Measurements from ENCODE around the gene GXYLT1.
A peak's percentile ranks its signal among the peaks of the same experiment; 100 is the strongest.
"Not testable (repeated sequence)": the region's sequence is repeated elsewhere in the genome, so short reads cannot be mapped to it uniquely, and the experiment has no call there.

The GXYLT1 gene

GRCh38 chr12:42145197-42145549 is 499 bp upstream of the GXYLT1 start:
- DNase-seq, result no peak

DNA sequence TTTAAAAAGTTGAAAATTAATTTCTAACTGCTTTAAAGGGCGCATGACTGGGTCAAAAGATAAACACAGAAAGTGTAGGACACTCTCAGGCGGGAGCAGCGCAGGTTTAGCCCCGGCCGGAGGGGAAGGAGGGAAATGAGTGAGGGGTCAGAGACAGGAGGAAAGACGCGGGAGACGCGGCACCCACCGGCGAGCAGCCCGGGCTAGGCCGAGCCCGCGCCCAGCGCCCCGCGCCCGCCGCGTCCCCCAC is 591 bp downstream of the GXYLT1 start:
- DNase-seq, result peak in 3 of 51 donors; percentile 26 to 36 (median 32)

DNA sequence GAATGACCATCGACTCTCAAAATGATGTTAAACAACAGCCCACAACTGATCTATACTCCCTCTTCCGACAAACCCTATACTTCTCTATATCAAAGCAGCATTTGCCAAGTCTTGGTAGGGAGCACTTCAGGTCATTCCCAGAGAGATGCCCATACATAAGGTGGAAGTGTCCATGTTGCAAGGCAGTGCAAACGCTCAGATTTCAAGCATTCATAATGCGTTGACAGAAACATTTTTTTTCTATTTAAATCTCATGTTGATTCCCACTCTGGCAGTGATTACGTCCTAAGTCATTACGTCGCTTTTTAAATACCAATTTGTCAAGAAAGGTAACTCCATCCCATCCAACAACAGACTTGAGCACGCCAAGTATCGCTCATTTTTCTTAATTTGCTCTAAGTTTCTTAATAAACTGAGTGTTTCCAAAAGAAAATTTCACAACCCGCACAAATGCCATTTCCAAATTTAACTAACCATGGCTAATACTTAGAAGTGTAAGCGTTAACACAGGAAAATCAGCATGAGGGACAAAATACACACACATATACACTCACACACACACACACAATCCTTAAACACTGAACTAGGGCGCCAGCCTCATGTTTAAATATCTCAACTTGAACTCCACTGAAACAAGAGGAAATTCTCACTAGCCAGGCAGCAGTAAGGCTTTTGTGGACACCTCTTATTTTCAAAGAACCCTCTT is 1.1 kb downstream of the GXYLT1 start:
- DNase-seq, result peak in 1 of 51 donors; percentile 32

DNA sequence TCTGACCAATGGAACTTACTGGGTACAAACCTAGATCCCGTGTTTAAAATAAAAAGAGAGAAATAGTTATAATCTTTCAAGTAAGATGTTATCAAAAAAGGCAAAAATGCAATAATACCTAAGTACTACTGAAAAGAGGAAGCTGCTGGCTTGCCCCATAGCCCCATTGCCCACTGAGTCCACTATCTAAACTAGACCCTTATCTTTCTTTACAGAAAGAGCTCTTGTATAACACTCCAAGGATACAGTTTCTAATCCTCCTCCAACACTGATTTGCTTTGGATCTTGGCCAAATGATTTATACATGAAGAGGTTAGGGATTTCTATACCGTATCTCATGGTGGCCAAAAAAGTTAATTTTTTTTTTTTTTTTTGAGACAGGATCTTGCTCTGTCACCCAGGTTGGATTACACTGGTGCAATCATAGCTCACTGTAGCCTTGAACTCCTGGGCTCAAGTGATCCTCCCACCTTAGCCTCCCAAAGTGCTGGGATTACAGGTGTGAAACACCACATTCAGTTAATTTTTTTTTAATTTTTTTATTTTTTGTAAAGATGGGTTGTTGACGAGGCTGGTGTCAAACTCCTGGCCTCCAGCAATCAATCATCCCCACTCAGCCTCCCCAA is 2.6 kb downstream of the GXYLT1 start:
- DNase-seq, result no peak

DNA sequence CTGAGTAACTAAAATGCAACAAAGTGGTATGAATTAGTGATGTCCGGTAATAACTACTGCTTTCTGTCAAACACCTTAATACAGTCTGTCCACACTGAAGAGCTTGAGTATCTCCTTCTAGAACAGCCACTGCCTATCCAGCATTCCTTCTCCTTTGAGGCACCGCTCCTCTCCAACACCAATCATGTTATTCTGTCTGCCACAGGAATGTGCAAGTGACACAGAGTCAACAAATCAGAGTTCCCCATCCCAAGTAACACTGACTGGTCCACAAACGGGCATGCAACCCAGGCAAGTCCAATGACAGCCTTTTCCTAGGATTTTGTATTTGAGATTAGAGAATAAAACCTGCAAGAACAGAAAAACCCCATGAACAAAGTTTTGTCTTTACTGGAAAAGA is 3.8 kb downstream of the GXYLT1 start:
- DNase-seq, result no peak

GRCh38 chr12:42135259-42135814 is 9.3 kb downstream of the GXYLT1 start:
- DNase-seq, result no peak

DNA sequence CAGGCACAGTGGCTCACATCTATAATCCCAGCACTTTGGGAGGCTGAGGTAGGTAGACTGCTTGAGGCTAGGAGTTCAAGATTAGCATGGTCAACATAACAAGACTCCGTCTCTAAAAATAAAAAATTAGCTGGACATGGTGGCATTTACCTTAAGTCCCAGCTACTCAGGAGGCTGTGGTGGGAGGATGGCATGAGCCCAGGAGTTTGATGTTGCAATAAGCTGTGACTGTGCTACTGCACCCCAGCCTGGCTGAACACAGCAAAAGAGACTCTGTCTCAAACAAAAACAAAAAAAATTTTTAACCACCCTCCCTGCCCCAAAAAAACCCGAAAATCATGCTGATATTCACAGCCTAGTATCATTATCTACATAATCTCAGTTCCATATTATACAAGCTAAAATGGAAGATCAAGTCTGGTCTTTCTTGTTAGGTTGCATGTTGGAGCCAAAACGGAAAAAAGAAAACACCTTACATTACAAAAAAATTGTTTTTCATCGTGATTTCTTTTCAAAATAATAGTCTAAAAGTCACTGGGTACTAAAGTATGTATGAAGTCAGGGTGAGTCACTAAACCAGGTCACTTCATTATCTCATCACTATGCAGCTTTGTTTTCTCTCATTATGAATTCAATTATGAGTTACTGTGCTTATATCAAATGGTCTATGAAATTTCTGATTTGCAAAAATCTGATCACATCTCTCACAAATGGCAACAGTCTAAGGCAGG is 13.8 kb downstream of the GXYLT1 start:
- peak in 1 of 51 donors; percentile 1 for DNase-seq

- peak in 11 of 51 donors; percentile 1 to 45 (median 20) for DNase-seq
Observed at GRCh38 chr12:42129595-42130204, 15.0 kb downstream of the GXYLT1 start.

GRCh38 chr12:42128888-42129287 is 15.8 kb downstream of the GXYLT1 start:
- no peak for DNase-seq

DNA sequence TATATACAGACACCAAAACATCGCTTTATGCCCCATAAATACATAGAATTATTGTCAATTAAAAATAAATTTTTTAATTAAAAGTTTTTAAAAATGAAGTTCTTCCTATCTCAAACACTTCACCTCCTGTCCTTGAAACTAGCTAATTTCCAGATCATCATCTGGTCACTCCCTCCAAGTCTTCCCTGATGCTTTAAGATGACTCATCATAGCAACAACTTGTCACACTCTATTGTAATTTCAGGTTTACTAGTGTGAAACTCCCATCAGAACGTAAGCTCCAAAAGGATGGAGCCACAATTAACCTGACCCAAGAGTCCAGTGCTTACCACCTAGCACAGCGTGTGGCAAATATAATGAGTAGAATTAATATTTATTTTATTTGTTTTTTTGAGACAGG is 16.3 kb downstream of the GXYLT1 start:
- DNase-seq, result no peak

DNA sequence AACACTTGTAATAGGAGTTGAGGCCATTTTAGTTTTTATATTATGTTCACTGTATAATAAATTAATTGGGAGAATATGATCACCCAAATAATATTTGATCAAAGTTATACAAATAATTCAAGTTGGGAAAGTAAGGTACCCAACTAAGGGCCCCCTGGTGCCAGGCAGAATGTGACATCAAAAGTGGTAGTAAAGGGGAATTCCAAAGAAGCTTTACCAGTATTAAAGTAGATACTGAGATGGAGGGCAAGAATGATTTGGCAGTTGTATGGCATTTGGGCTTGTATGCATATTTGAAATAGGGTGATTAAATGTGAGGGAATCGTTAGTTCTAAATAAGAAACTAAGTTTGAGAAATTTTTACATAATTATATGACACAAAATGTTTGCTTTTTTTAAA is 17.7 kb downstream of the GXYLT1 start:
- no peak for DNase-seq

DNA sequence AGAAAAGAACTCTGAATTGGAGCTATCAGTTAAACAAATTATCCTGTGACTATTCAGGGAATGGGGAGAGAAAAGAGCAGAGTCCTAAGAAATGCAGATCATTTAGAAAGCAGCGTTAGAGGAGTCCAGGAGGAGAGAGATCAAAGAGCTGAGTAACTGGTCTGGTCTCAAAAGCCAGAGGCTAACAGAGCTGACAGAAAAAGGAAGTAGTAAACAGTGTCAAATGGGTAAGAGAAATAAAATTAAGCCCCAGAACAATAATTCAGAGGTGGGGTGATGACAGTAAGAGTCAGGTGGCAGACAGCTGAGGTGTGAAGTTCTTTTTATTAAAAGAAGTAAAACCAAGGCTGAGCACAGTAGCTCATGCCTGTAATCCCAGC is 19.3 kb downstream of the GXYLT1 start:
- no peak for DNase-seq

DNA sequence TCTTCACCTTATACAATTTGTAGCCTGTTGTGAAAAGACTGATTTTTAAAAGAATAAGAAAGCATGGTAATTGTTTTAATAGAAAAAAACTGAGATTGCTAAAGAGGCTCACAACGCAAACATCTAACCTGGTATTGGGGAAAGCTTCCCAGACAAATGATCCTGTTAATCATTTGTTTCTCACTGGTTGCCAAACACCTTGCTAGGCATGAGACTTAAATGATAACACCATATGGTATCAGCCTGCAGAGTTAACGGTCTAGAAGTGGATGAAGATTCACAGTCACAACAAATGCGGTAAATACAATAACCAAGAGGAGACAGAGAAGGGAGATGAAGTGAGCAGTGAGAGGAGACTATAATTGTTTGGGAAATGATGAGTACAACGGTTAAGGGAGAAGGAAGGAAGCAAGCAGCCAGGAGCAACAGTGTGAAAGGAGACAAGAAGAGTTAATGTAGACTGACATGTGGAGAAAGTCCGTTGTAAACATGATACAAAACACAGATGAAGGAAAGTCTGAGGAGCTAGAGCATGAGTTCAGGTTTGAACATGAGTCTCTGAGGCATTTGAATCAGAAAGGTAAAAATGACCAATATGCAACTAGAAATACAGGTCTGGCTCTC is 19.8 kb downstream of the GXYLT1 start:
- DNase-seq, result no peak

DNA sequence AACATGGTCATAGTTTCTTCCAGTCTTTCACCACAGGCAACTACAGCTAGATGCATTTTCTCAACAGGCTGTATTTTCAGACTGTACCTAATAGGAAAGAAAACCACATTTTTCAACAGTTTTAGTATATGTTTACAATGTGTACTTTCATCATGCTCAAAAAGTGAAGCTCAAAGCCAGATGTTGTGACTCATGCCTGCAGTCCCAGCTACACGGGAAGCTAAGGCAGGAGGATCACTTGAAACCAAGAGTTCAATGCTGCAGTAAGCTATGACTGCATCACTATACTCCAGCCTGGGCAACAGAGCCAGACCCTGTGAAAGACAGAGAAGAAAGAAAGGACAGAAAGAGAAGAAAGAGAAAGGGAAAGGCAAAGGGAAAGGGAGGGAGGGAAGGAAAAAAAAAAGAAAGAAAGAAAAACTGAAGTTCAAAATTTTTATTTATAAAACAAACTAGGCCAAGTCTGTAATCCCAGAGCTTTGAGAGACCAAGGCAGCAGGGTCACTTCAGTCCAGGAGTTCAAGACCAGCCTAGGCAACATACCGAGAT is 25.5 kb downstream of the GXYLT1 start:
- no peak for DNase-seq

DNA sequence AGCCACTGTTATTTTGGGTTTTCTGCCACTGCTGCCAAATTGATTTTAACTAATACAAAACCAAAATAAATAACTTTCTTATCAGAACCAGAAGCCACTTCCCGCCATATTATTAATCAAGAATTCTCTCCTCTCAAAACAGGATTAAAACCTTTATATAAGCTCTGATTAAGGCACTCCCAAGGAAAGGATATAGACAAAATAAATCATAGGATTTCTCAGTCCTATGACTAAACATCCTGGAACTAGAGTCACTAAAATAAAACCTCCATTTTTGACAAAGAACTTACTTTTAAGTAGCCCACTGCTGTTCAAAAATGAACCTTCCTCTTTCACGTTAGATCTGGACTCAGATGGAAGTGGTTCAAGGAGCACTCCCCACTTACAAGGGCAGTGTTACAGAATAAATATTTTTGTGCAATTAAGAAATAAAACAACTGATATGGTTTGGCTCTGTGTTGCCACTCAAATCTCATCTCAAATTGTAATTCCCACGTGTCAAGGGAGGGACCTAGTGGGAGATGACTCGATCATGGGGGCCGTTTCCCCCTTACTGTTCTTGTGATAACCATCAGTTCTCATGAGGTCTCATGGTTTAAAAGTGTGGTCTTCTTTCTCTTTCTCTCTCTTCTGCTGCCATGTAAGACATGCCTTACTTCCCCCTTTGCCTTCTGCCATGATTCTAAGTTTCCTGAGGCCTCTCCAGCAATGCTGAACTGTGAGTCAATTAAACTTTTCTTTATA is 26.4 kb downstream of the GXYLT1 start:
- DNase-seq, result no peak

- DNase-seq, result no peak
Observed at GRCh38 chr12:42109031-42109430, 35.6 kb downstream of the GXYLT1 start.

- DNase-seq, result not testable (repeated sequence)
Observed at GRCh38 chr12:42106791-42107190, 37.9 kb downstream of the GXYLT1 start.

DNA sequence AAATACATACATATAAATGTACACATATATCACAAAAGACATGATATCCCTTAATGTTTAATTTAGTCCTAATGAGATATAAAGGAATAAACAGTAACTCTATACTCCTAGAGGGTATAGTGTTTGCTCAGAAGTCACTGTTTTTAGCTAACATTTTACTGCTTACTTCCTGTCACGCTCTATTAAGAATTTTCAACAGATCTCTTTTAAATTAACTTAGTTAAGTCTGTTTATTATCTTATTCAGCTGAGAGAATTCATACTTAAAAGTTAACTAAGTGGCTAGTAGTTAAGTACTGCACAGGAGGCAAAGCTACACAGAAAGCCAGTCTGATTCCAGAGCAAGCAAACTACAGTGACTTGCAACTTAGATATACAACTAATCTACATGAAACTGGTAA is 39.9 kb downstream of the GXYLT1 start:
- no peak for DNase-seq

DNA sequence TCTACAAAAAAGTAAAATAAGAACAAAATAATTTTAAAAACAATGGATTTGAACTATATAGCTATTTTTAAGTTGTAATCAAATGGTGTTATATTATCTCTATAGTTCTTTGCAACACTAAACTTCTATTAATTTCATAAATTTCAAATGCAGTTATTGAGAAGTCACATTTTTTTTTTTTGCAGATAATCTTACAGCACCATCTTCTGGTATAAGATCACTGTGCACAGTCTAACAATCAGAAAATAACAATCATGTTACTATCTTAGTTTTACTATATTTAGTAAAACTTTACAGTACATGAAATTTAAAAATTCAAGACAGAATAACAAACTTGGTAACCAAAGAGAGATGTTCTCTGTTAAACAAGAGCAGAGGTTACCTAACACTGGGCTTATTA is 40.6 kb downstream of the GXYLT1 start:
- no peak for DNase-seq

DNA sequence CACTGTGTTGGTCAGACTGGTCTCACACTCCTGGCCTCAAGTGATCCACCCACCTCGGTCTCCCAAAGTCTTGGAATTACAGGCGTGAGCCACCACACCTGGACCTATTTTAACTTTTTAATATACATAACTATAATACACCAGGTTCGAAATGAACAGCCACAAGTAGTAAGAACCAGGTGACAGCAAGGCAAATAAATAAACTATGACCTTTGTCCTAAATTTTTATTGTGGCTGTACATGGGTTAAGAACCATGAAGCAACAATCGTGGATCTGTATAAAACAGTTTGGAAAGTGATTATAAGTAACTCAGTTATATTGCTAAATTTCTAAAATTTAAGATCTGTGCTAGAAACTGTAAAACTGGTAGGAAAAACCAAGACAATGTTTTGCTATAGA is 41.5 kb downstream of the GXYLT1 start:
- DNase-seq, result no peak

DNA sequence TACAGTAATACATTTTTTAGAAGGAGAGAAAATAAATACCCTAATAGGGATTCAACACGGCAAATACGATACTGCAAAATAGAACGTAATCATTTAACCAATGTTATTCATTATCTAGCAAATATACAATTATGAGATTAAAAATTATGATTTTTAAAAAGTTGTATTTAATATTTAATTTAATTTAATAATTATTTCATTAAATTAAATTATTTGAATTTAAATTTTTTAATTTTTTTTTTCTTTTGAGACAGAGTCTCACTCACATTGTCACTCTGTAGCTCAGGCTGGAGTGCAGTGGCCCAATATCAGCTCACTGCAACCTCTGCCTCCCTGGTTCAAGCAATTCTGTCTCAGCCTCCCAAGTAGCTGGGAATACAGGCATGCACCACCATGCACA is 42.0 kb downstream of the GXYLT1 start:
- DNase-seq, result no peak
